ENCODE results near the gene PCDHB8.
"Not testable (repeated sequence)": the region's sequence is repeated elsewhere in the genome, so short reads cannot be mapped to it uniquely, and the experiment has no call there.

The PCDHB8 gene

DNA sequence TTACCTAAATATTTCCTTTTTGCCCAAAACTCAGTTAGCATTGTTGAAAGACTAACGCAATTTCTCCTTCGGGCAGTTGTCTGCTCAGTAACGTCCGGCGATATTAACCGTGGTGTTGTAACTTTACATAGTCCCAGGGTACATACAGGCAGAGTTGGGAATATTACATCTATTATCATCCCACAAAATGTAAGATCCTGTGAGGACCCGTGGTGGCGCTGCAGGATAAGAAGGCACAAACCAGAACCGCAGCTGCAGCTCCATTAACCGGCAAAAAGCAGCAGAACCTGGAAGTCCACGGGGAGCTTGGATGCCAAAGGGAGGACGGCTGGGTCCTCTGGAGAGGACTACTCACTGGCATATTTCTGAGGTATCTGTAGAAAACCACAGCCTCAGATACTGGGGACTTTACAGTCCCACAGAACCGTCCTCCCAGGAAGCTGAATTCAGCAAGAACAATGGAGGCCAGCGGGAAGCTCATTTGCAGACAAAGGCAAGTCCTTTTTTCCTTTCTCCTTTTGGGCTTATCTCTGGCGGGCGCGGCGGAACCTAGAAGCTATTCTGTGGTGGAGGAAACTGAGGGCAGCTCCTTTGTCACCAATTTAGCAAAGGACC lies at the start of gene PCDHB8:
Gene PCDHB8 (plus strand): TSS at position 214 of the 615 bp plus-strand sequence. CDS start 245 bp downstream, at position 459.
- DNase-seq (ENCODE audit: low spot score): not testable (repeated sequence)

DNA sequence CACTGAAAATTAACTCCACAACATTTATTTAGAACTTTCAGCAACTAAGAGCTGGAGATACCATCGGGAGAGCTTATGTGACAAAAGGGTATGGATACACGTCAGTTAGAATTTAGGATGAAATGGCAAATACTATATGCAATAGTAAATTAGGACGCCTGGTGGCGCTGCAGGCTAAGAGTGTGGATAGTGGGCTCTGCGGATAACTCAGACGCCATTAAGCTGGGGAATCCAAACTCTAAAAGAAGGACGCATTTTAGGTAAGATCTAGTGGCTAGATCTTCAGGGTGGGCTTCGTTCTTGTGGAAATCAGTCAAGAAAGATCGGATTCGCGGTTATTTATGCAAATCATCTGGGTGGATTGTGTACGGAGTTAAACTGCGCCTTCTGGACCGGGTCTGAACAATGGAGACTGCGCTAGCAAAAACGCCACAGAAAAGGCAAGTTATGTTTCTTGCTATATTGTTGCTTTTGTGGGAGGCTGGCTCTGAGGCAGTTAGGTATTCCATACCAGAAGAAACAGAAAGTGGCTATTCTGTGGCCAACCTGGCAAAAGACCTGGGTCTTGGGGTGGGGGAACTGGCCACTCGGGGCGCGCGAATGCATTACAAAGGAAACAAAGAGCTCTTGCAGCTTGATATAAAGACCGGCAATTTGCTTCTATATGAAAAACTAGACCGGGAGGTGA lies 42.4 kb upstream of the PCDHB8 start, which contains the start of gene PCDHB5:
Gene PCDHB5 (plus strand): TSS at position 177 of the 688 bp plus-strand sequence. CDS start 229 bp downstream, at position 406.
- DNase-seq (ENCODE audit: low spot score): no peak
- TF ChIP-seq, protein P1, sequence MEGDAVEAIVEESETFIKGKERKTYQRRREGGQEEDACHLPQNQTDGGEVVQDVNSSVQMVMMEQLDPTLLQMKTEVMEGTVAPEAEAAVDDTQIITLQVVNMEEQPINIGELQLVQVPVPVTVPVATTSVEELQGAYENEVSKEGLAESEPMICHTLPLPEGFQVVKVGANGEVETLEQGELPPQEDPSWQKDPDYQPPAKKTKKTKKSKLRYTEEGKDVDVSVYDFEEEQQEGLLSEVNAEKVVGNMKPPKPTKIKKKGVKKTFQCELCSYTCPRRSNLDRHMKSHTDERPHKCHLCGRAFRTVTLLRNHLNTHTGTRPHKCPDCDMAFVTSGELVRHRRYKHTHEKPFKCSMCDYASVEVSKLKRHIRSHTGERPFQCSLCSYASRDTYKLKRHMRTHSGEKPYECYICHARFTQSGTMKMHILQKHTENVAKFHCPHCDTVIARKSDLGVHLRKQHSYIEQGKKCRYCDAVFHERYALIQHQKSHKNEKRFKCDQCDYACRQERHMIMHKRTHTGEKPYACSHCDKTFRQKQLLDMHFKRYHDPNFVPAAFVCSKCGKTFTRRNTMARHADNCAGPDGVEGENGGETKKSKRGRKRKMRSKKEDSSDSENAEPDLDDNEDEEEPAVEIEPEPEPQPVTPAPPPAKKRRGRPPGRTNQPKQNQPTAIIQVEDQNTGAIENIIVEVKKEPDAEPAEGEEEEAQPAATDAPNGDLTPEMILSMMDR (IDR thresholded peaks at IDR 0.05; ENCODE audit: extremely low read depth, missing control alignments): peak; percentile 5

DNA sequence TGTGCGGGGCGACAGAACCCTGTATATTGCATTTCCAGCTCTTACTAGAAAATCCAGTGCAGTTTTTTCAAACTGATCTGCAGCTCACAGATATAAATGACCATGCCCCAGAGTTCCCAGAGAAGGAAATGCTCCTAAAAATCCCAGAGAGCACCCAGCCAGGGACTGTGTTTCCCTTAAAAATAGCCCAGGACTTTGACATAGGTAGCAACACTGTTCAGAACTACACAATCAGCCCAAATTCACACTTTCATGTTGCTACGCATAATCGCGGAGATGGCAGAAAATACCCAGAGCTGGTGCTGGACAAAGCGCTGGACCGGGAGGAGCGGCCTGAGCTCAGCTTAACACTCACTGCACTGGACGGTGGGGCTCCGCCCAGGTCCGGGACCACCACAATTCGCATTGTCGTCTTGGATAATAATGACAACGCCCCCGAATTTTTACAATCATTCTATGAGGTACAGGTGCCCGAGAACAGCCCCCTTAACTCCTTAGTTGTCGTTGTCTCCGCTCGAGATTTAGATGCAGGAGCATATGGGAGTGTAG lies 41.8 kb upstream of the PCDHB8 start:
- TF ChIP-seq, protein P1 (IDR thresholded peaks at IDR 0.05; ENCODE audit: extremely low read depth, missing control alignments): no peak
- no peak for DNase-seq (ENCODE audit: low spot score)

DNA sequence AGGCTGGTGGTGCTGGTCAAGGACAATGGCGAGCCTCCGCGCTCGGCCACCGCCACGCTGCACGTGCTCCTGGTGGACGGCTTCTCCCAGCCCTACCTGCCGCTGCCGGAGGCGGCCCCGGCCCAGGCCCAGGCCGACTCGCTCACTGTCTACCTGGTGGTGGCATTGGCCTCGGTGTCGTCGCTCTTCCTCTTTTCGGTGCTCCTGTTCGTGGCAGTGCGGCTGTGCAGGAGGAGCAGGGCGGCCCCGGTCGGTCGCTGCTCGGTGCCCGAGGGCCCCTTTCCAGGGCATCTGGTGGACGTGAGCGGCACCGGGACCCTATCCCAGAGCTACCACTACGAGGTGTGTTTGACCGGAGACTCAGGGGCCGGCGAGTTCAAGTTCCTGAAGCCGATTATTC lies 40.2 kb upstream of the PCDHB8 start:
- not testable (repeated sequence) for DNase-seq (ENCODE audit: low spot score)

DNA sequence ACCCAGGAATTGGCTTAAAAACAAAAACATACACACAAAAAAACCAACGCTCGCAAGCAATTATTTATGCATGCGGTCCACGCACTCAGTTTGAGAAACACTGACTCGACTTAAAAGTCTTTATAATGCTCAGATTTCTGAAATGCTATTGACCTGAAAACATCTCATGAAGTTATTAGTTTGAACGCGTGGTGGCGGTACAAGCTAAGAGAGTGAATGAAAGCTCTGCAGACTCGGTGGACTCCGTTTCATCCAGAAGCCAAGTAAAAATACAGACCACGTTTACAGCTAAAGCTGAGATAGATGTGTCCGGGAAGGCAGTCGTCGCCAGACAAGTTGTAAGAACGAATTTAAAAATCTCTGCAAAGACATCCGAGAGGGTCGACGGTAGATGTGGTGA lies 27.8 kb upstream of the PCDHB8 start, which contains the start of gene PCDHB6:
Gene PCDHB6 (plus strand): TSS at position 246 of the 400 bp plus-strand sequence. CDS start 201 bp downstream, outside the sequence.
- DNase-seq (ENCODE audit: low spot score): no peak
- TF ChIP-seq, protein P1 (IDR thresholded peaks at IDR 0.05; ENCODE audit: extremely low read depth, missing control alignments): no peak

DNA sequence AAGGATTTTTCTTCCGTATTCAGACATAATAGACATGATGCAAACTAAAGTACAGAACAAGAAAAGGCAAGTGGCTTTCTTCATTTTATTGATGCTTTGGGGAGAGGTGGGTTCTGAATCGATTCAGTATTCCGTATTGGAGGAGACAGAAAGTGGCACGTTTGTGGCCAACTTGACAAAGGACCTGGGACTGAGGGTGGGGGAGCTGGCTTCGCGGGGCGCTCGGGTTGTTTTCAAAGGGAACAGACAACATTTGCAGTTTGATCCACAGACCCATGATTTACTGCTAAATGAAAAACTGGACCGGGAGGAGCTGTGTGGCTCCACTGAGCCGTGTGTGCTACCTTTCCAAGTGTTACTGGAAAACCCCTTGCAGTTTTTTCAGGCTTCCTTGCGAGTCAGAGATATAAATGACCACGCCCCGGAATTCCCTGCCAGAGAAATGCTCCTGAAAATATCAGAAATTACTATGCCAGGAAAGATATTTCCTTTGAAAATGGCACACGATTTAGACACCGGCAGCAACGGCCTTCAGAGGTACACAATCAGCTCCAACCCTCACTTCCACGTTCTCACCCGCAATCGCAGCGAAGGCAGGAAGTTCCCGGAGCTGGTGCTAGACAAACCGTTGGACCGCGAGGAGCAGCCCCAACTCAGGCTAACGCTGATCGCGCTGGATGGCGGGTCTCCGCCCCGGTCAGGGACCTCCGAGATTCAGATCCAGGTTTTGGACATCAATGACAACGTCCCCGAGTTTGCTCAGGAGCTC lies 27.2 kb upstream of the PCDHB8 start:
- no peak for DNase-seq (ENCODE audit: low spot score)

DNA sequence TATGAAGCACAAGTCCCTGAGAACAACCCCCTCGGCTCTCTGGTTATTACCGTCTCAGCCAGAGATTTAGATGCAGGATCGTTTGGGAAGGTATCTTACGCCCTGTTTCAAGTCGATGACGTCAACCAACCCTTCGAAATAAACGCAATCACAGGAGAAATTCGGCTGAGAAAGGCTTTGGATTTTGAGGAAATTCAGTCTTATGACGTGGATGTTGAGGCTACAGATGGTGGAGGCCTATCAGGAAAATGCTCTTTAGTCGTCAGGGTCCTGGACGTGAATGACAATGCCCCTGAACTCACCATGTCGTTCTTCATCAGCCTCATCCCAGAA lies 26.6 kb upstream of the PCDHB8 start:
- TF ChIP-seq, protein P1 (IDR thresholded peaks at IDR 0.05; ENCODE audit: extremely low read depth, missing control alignments): no peak
- DNase-seq (ENCODE audit: low spot score): no peak

More for the DNA sequence above, 27.2 kb upstream of the PCDHB8 start:
- TF ChIP-seq, protein P1 (IDR thresholded peaks at IDR 0.05; ENCODE audit: extremely low read depth, missing control alignments): no peak

DNA sequence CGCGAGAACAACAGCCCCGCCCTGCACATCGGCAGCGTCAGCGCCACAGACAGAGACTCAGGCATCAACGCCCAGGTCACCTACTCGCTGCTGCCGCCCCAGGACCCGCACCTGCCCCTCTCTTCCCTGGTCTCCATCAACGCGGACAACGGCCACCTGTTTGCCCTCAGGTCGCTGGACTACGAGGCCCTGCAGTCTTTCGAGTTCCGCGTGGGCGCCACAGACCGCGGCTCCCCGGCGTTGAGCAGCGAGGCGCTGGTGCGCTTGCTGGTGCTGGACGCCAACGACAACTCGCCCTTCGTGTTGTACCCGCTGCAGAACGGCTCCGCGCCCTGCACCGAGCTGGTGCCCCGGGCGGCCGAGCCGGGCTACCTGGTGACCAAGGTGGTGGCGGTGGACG lies 26.0 kb upstream of the PCDHB8 start:
- DNase-seq (ENCODE audit: low spot score): not testable (repeated sequence)

DNA sequence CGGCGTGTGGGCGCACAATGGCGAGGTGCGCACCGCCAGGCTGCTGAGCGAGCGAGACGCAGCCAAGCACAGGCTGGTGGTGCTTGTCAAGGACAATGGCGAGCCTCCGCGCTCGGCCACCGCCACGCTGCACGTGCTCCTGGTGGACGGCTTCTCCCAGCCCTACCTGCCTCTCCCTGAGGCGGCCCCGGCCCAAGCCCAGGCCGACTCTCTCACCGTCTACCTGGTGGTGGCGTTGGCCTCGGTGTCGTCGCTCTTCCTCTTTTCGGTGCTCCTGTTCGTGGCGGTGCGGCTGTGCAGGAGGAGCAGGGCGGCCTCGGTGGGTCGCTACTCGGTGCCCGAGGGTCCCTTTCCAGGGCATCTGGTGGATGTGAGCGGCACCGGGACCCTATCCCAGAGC lies 25.5 kb upstream of the PCDHB8 start:
- not testable (repeated sequence) for DNase-seq (ENCODE audit: low spot score)

All from GM20000 (cell line).